Hippocampal formation (tissue), 2 donors: ENCODE measurements around the gene RTN1.
A peak's percentile ranks its signal among the peaks of the same experiment; 100 is the strongest.
"Not testable (repeated sequence)": the region's sequence is repeated elsewhere in the genome, so short reads cannot be mapped to it uniquely, and the experiment has no call there.

Experiments
- DNase-seq, 2 donors: peaks; one replicate each; lab custom pipeline; 2025; lab: John Stamatoyannopoulos, UW

Gene RTN1

GRCh38 chr14:59704054-59704645 lies 166.4 kb downstream of the RTN1 start:
- DNase-seq = no peak

GRCh38 chr14:59699442-59699841 lies 171.1 kb downstream of the RTN1 start:
- no peak for DNase-seq

- no peak for DNase-seq
Observed at GRCh38 chr14:59698793-59699192, 171.8 kb downstream of the RTN1 start.

GRCh38 chr14:59695198-59695597 lies 175.4 kb downstream of the RTN1 start:
- DNase-seq = no peak

- no peak for DNase-seq
Observed at GRCh38 chr14:59691266-59691665, 179.3 kb downstream of the RTN1 start.

- DNase-seq = no peak
Observed at GRCh38 chr14:59690426-59690825, 180.2 kb downstream of the RTN1 start.

GRCh38 chr14:59688224-59689170 lies 182.1 kb downstream of the RTN1 start:
- DNase-seq = no peak

- DNase-seq = no peak
Observed at GRCh38 chr14:59687663-59688062, 182.9 kb downstream of the RTN1 start.

GRCh38 chr14:59679872-59680271 lies 190.7 kb downstream of the RTN1 start:
- DNase-seq = peak in 1 of 2 donors; percentile 55

- no peak for DNase-seq
Observed at GRCh38 chr14:59678352-59678751, 192.2 kb downstream of the RTN1 start.

- no peak for DNase-seq
Observed at GRCh38 chr14:59677771-59678231, 192.8 kb downstream of the RTN1 start.

- DNase-seq = no peak
Observed at GRCh38 chr14:59675394-59675793, 195.2 kb downstream of the RTN1 start.

GRCh38 chr14:59664741-59665140 lies 205.8 kb downstream of the RTN1 start:
- DNase-seq = no peak

GRCh38 chr14:59657769-59658168 lies 212.8 kb downstream of the RTN1 start:
- DNase-seq = no peak

GRCh38 chr14:59656473-59656872 lies 214.1 kb downstream of the RTN1 start:
- DNase-seq = no peak

GRCh38 chr14:59654131-59654530 lies 216.4 kb downstream of the RTN1 start:
- not testable (repeated sequence) for DNase-seq

- not testable (repeated sequence) for DNase-seq
Observed at GRCh38 chr14:59646832-59647231, 223.7 kb downstream of the RTN1 start.

- no peak for DNase-seq
Observed at GRCh38 chr14:59638885-59639284, 231.7 kb downstream of the RTN1 start.

- DNase-seq = no peak
Observed at GRCh38 chr14:59634617-59635016, 236.0 kb downstream of the RTN1 start.

- DNase-seq = no peak
Observed at GRCh38 chr14:59633486-59633885, 237.1 kb downstream of the RTN1 start.

GRCh38 chr14:59632381-59632780 lies 238.2 kb downstream of the RTN1 start:
- DNase-seq = no peak

- no peak for DNase-seq
Observed at GRCh38 chr14:59631237-59631636, 239.3 kb downstream of the RTN1 start.

GRCh38 chr14:59630288-59630963 lies 240.2 kb downstream of the RTN1 start:
- peak in 1 of 2 donors; percentile 30 for DNase-seq
